ENCODE results near the gene SEMA3E.

Gene SEMA3E

GRCh38 chr7:83643739-83644138 is 5.2 kb downstream of the SEMA3E start:
- FAIRE-seq (no peak), DNase-seq (ENCODE audit: insufficient read length, low spot score) (no peak)
- TF ChIP-seq POU2F2 (IDR thresholded peaks at IDR 0.05; ENCODE audit: low read depth, low read length), result no peak
- TF ChIP-seq PAX5 (IDR thresholded peaks at IDR 0.05; ENCODE audit: insufficient read depth, low read length, severe bottlenecking), result no peak
- no peak for TF ChIP-seq POLR2A (IDR thresholded peaks at IDR 0.05; ENCODE audit: low read depth, low read length)
- TF ChIP-seq POLR2AphosphoS5 (IDR thresholded peaks at IDR 0.05; ENCODE audit: low read depth, low read length), result no peak
- no peak for TF ChIP-seq TAF1 (IDR thresholded peaks at IDR 0.05; ENCODE audit: low read depth, low read length)
- TF ChIP-seq SPI1 (IDR thresholded peaks at IDR 0.05; ENCODE audit: low read depth, low read length), result no peak

- no peak for TF ChIP-seq PAX5 (IDR thresholded peaks at IDR 0.05; ENCODE audit: insufficient read depth, low read length, severe bottlenecking)
- no peak for TF ChIP-seq SPI1 (IDR thresholded peaks at IDR 0.05; ENCODE audit: low read depth, low read length)
- FAIRE-seq (no peak), DNase-seq (ENCODE audit: insufficient read length, low spot score) (no peak)
These were observed 5.9 kb downstream of the SEMA3E start for GRCh38 chr7:83643012-83643411.

- no peak for DNase-seq (ENCODE audit: insufficient read length, low spot score)
- FAIRE-seq, result no peak
- TF ChIP-seq TAF1 (IDR thresholded peaks at IDR 0.05; ENCODE audit: low read depth, low read length), result no peak
- no peak for TF ChIP-seq POLR2A (IDR thresholded peaks at IDR 0.05; ENCODE audit: low read depth, low read length)
- no peak for TF ChIP-seq POU2F2 (IDR thresholded peaks at IDR 0.05; ENCODE audit: low read depth, low read length)
- TF ChIP-seq POLR2AphosphoS5 (IDR thresholded peaks at IDR 0.05; ENCODE audit: low read depth, low read length), result no peak
- no peak for TF ChIP-seq PAX5 (IDR thresholded peaks at IDR 0.05; ENCODE audit: insufficient read depth, low read length, severe bottlenecking)
- TF ChIP-seq SPI1 (IDR thresholded peaks at IDR 0.05; ENCODE audit: low read depth, low read length), result no peak
These were observed 8.0 kb downstream of the SEMA3E start for GRCh38 chr7:83640731-83641537.

- FAIRE-seq, result no peak
- DNase-seq (ENCODE audit: insufficient read length, low spot score), result no peak
- TF ChIP-seq POLR2AphosphoS5 (IDR thresholded peaks at IDR 0.05; ENCODE audit: low read depth, low read length) (no peak), POLR2A (IDR thresholded peaks at IDR 0.05; ENCODE audit: low read depth, low read length) (no peak), TAF1 (IDR thresholded peaks at IDR 0.05; ENCODE audit: low read depth, low read length) (no peak), POU2F2 (IDR thresholded peaks at IDR 0.05; ENCODE audit: low read depth, low read length) (no peak), PAX5 (IDR thresholded peaks at IDR 0.05; ENCODE audit: insufficient read depth, low read length, severe bottlenecking) (no peak), SPI1 (IDR thresholded peaks at IDR 0.05; ENCODE audit: low read depth, low read length) (no peak)
These were observed 8.7 kb downstream of the SEMA3E start for GRCh38 chr7:83640240-83640639.

GRCh38 chr7:83633516-83633915 is 15.4 kb downstream of the SEMA3E start:
- DNase-seq (ENCODE audit: insufficient read length, low spot score) (no peak), FAIRE-seq (no peak)
- no peak for TF ChIP-seq SPI1 (IDR thresholded peaks at IDR 0.05; ENCODE audit: low read depth, low read length)

- TF ChIP-seq POLR2AphosphoS5 (IDR thresholded peaks at IDR 0.05; ENCODE audit: low read depth, low read length), result no peak
- TF ChIP-seq SPI1 (IDR thresholded peaks at IDR 0.05; ENCODE audit: low read depth, low read length), result no peak
- TF ChIP-seq POLR2A (IDR thresholded peaks at IDR 0.05; ENCODE audit: low read depth, low read length), result no peak
- TF ChIP-seq PAX5 (IDR thresholded peaks at IDR 0.05; ENCODE audit: insufficient read depth, low read length, severe bottlenecking), result no peak
- no peak for TF ChIP-seq TAF1 (IDR thresholded peaks at IDR 0.05; ENCODE audit: low read depth, low read length)
- TF ChIP-seq POU2F2 (IDR thresholded peaks at IDR 0.05; ENCODE audit: low read depth, low read length), result no peak
- DNase-seq (ENCODE audit: insufficient read length, low spot score) (no peak), FAIRE-seq (no peak)
These were observed 19.6 kb downstream of the SEMA3E start for GRCh38 chr7:83629117-83629880.

GRCh38 chr7:83617858-83618257 is 31.1 kb downstream of the SEMA3E start:
- DNase-seq (ENCODE audit: insufficient read length, low spot score) (no peak), FAIRE-seq (no peak)
- TF ChIP-seq POLR2AphosphoS5 (IDR thresholded peaks at IDR 0.05; ENCODE audit: low read depth, low read length) (no peak), TAF1 (IDR thresholded peaks at IDR 0.05; ENCODE audit: low read depth, low read length) (no peak), SPI1 (IDR thresholded peaks at IDR 0.05; ENCODE audit: low read depth, low read length) (no peak), PAX5 (IDR thresholded peaks at IDR 0.05; ENCODE audit: insufficient read depth, low read length, severe bottlenecking) (no peak), POLR2A (IDR thresholded peaks at IDR 0.05; ENCODE audit: low read depth, low read length) (no peak), POU2F2 (IDR thresholded peaks at IDR 0.05; ENCODE audit: low read depth, low read length) (no peak)

- DNase-seq (ENCODE audit: insufficient read length, low spot score) (no peak), FAIRE-seq (no peak)
- TF ChIP-seq PAX5 (IDR thresholded peaks at IDR 0.05; ENCODE audit: insufficient read depth, low read length, severe bottlenecking) (no peak), POU2F2 (IDR thresholded peaks at IDR 0.05; ENCODE audit: low read depth, low read length) (no peak), SPI1 (IDR thresholded peaks at IDR 0.05; ENCODE audit: low read depth, low read length) (no peak), POLR2AphosphoS5 (IDR thresholded peaks at IDR 0.05; ENCODE audit: low read depth, low read length) (no peak), POLR2A (IDR thresholded peaks at IDR 0.05; ENCODE audit: low read depth, low read length) (no peak), TAF1 (IDR thresholded peaks at IDR 0.05; ENCODE audit: low read depth, low read length) (no peak)
These were observed 34.8 kb downstream of the SEMA3E start for GRCh38 chr7:83614112-83614511.

GRCh38 chr7:83613232-83613631 is 35.7 kb downstream of the SEMA3E start:
- no peak for DNase-seq (ENCODE audit: insufficient read length, low spot score)
- TF ChIP-seq POU2F2 (IDR thresholded peaks at IDR 0.05; ENCODE audit: low read depth, low read length) (no peak), POLR2A (IDR thresholded peaks at IDR 0.05; ENCODE audit: low read depth, low read length) (no peak), PAX5 (IDR thresholded peaks at IDR 0.05; ENCODE audit: insufficient read depth, low read length, severe bottlenecking) (no peak)
- FAIRE-seq, result no peak

- TF ChIP-seq TAF1 (IDR thresholded peaks at IDR 0.05; ENCODE audit: low read depth, low read length), result no peak
- no peak for TF ChIP-seq POLR2AphosphoS5 (IDR thresholded peaks at IDR 0.05; ENCODE audit: low read depth, low read length)
- no peak for TF ChIP-seq SPI1 (IDR thresholded peaks at IDR 0.05; ENCODE audit: low read depth, low read length)
- TF ChIP-seq POLR2A (IDR thresholded peaks at IDR 0.05; ENCODE audit: low read depth, low read length), result no peak
- TF ChIP-seq PAX5 (IDR thresholded peaks at IDR 0.05; ENCODE audit: insufficient read depth, low read length, severe bottlenecking), result no peak
- TF ChIP-seq POU2F2 (IDR thresholded peaks at IDR 0.05; ENCODE audit: low read depth, low read length), result no peak
- FAIRE-seq (no peak), DNase-seq (ENCODE audit: insufficient read length, low spot score) (no peak)
These were observed 37.2 kb downstream of the SEMA3E start for GRCh38 chr7:83611776-83612175.

All from GM12891 (cell line).